IPS-18c (cell line): ENCODE results near the gene ATP1A2.

ENCODE experiments used
- H3K4me3 ChIP-seq: 2 replicates; pipeline ENCODE4 v1.7.0; 2013; ENCODE audit warnings: low read depth, mild to moderate bottlenecking, low read length, moderate library complexity; ENCODE audit not compliant: insufficient read depth
- H3K9me3 ChIP-seq: one replicate; pipeline ENCODE4 v1.6.1; 2013; ENCODE audit warnings: mild to moderate bottlenecking, low read length, moderate library complexity; ENCODE audit not compliant: control insufficient read depth, insufficient read depth

Gene ATP1A2

DNA sequence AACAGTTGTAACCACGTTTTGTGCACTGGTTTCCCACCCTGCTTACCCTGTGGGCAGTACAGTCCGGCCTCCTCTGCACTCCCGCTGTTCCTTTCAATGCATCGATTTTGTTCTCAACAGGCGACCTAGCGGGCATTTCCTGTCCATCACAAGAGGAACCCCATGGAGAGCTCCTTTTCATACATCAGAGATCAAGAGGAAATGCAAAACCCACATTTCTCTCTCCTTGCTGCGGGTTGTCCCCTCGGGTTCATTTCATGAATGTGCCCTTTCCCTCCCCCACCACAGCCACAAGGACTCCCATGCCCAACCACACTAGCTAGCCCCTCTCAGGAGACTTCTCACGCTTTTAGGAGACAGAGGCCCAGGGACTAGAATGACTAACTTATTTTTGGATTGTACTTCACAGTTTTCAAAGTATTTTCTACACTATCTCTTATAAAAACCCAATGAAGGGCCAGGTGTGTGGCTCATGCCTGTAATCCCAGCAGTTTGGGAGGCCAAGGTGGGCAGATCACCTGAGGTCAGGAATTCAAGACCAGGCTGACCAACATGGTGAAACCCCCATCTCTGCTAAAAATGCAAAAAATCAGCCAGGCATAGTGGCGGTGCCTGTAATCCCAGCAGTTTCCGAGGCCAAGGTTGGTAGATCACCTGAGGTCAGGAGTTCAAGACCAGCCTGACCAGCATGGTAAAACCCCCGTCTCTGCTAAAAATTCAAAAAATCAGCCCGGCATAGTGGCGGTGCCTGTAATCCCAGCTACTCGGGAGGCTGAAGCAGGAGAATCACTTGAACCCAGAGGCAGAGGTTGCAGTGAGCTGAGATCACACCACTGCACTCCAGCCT lies 54.2 kb downstream of the ATP1A2 start:
- Histone ChIP-seq H3K4me3 (no peak overlapping the region), H3K9me3 (no peaks in the 10 kb centered on the region)

DNA sequence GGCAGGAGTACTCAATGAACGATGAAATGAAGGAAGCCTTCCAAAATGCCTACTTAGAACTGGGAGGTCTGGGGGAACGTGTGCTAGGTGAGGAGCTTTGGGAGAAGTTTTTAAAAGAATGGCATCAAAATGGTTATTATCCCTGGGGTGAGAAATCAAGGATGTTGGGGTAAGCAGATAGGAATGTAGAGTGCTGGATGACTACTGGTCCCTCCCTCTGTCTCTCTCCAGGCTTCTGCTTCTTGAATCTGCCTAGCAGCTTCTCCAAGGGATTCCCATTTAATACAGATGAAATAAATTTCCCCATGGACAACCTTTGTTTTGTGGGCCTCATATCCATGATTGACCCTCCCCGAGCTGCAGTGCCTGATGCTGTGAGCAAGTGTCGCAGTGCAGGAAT lies 55.8 kb downstream of the ATP1A2 start:
- H3K9me3 ChIP-seq = no peaks in the 10 kb centered on the region

DNA sequence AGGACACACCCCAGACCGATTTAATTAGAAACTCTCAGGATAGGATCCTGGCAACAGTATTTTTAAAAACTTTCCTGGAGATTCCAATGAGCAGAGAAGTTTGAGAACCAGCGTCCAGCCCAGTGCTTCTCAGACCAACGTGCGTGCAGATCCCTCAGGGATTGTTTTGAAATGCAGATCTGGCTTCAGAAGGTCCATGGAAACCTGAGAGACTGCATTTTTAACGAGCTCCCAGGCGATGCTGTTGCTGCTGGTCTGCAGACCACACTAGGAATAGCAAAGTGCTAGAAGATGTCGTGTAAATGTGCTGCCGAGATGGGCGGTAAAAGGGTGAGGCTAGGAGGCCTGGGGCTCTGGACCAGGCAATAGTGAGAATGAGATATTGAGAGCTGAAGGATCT lies 56.4 kb downstream of the ATP1A2 start:
- no peak overlapping the region for H3K4me3 ChIP-seq
- H3K9me3 ChIP-seq = no peaks in the 10 kb centered on the region

More for the DNA sequence above, 55.8 kb downstream of the ATP1A2 start:
- H3K4me3 ChIP-seq = no peak overlapping the region

DNA sequence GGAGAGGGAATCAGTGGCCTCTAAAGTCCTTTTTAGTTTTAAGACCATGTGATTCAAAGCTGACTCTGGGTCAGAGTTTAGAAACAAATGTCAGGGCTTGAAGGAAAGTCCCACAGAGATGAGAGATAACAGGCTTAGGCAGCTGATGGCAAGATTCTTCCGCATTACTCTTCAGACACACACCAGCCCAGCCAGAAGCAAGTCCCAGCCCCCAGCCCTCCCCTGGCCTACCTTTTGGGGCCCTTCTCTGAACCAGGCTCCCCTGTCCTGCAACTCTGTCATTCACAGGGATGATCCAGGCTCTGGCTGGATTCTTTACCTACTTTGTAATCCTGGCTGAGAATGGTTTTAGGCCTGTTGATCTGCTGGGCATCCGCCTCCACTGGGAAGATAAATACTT lies 61.7 kb downstream of the ATP1A2 start:
- no peak overlapping the region for H3K4me3 ChIP-seq
- H3K9me3 ChIP-seq = peaks cover 3% of the 10 kb centered on the region

DNA sequence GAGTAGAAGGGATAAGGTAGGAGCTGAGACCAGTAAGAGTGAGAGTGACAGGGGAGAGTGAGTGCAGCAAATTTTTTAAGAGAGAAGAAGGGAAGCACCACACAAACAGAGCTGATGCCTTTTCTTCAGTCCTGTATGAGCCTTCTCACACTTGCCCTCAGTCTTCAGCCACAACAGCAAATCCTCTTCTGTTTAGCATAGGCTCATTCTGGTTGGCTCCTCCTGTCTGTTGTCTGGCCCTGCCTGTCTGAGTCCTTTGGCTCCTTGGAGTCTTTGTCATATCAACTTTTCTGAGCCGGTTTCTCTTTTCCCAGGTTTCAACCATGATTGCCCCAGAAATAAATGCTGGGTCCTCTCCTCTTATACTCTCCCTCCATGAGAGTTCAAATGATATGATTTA lies 62.1 kb downstream of the ATP1A2 start:
- H3K9me3 ChIP-seq = peaks cover 3% of the 10 kb centered on the region
- no peak overlapping the region for H3K4me3 ChIP-seq

DNA sequence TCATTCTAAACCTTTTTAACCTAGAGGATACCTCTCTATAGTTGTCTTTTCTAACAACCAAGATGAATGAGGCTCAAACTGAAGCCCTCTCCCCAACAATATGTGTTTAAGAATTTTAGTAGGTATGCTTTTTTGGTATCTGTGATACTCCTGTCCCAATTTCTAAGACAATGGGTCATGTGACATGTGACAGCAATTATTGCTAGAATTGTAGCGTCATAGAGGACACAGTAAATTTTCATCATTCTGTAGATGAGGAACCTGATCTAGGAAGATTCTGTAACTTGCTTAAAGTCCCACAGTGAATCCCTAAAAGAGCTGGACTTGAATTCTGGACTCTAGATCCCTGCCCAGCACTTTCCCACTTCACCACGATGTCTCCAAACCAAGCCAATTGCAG lies 63.2 kb downstream of the ATP1A2 start:
- Histone ChIP-seq H3K4me3 (no peak overlapping the region), H3K9me3 (peaks cover 3% of the 10 kb centered on the region)

DNA sequence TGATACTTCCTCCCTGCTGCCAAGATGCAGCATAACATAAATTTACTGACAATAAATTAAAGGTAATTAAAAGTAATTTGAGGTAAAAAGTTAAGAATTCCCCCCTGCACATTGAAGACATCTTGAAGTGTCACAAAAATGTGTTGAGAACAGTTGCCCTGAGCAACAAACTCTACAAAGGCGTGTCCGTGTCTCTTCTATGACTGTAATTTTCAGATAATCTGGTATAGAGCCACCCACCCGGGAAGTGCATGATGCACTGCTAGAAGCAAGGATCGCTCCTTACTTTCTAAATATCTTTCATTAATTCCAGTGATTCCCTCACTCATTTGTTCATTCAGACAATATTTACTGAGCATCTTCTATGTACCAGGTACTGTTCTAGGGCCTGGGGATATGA lies 63.8 kb downstream of the ATP1A2 start:
- Histone ChIP-seq H3K9me3 (peaks cover 3% of the 10 kb centered on the region), H3K4me3 (no peak overlapping the region)

DNA sequence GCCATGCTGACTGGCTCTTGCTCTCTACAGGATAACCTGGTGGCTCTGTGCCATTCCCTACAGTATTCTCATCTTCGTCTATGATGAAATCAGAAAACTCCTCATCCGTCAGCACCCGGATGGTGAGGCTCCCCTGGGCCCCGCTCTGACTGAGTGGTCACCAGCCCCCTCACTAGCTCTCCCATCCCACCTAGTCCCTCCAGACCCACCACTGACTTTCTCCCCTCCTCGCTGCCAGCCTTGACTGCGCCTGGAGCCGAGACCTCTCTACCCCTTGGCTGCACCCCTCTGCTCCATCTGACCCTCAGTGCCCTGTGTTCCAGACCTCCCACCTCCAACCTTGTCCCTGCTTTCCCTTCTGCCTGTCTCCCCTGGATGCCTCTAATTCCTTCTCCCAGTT lies 70.7 kb downstream of the ATP1A2 start:
- Histone ChIP-seq H3K9me3 (peaks cover 2% of the 10 kb centered on the region), H3K4me3 (no peak overlapping the region)

DNA sequence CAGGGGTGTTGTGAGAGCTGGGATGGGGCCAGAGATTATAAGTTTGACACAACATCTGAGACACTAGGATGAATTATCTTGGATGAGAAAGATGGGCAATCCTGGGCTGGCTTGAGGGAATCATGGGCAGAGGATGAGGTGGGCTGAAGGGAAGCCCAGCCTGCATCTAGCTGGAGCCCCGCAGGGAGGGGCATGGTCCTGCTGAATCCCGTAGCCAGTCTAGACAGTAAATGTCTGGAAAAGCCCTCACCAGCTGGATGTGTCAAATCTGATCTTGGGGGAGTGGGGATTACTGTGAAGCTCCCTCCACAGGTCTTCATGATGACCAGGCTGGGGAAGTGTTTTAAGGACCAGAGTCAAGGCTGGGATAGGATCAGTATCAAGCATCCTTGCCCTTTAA lies 71.2 kb downstream of the ATP1A2 start:
- Histone ChIP-seq H3K9me3 (peaks cover 2% of the 10 kb centered on the region), H3K4me3 (no peak overlapping the region)

DNA sequence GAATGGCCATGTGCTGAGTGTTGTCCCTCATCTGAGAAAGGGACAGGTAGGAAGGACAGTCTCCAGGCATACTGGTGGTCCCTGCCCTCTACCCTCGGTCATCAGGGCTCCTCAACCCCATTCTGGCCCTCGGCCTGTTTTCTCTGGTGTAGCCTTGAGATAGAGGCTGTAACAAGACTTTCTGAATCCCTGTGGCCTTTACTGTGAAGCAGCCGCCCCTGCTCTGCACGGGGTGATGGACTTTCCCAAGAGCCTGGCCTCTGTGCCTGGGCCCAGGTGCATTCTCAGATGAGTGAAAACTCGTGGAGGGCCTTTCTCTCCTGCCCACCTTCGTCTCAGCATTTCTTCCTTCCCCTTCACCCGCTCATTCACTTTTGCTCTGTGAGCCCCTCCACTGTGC lies 71.8 kb downstream of the ATP1A2 start:
- H3K4me3 ChIP-seq = no peak overlapping the region
- peaks cover 2% of the 10 kb centered on the region for H3K9me3 ChIP-seq

DNA sequence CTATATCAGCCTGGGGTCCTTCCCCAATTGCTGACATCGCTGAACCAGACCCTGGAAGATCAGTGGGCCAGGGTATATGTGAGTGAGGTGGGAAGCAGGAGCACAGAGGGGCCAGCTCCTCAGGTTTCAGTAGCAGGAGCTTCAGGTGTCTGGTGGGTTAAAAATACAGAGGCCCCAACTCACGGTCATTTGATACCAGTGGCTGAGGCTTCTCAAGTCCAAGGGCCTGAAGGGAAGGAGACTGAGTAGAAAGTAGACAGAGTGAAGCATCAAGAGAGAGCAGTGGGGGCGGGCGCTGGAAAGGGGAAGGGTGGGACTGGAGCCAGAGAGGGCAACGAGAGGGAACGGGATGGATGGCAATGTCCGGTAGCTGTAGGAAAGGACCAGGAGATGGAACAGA lies 72.8 kb downstream of the ATP1A2 start:
- Histone ChIP-seq H3K9me3 (peaks cover 2% of the 10 kb centered on the region), H3K4me3 (no peak overlapping the region)

DNA sequence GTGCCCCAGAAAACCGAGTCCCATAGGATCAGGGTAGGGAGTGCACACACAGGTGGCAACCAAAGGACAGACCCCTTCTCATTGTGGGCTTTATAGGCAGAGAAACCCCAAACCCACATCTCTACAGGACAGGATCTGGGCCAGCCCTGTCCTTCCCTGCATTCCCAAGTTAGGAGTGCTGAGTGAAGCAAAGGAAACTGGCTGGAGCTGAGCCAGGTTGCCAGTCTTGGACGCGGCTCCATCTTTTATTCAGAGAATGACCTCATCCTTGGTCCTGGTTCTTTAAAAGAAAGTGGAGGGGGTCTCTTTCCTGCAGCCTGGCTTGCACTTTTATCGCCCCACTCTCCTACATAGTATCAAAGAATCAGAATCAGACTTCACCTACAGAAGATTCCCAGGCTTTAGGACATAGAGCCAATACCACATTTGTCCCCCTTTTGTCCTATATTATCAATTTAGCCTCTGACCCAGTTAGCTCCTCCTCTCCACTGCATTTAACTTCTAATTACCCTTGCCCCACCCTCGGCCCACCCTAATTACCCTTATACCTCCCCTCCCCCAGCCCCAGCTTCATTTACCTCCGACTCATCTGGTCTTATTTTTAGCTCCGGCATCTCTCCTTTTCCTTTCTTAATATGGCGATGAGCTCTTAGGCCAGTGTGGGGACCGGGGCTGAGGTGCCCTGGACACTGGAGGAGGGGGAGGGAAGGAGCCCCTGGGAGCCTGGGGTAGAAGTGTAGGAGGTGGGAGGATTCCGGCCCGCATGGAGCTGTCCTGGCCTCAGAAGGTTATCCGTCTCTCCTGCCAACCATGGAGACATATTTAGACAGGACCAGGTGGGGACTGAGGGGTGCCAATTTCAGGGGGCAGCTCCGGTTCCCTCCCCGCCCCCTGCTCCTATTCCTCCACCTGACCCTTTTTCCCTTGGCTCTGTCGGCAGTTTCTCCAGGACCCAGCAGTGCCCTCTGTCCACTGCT lies 74.4 kb downstream of the ATP1A2 start, which contains the start of gene CASQ1:
TSS of gene CASQ1 (plus strand) at position 927 of the 977 bp plus-strand sequence. CDS start 177 bp downstream, outside the sequence.
- H3K9me3 ChIP-seq = peaks cover 2% of the 10 kb centered on the region
- H3K4me3 ChIP-seq = no peak within 1 kb of the TSS

DNA sequence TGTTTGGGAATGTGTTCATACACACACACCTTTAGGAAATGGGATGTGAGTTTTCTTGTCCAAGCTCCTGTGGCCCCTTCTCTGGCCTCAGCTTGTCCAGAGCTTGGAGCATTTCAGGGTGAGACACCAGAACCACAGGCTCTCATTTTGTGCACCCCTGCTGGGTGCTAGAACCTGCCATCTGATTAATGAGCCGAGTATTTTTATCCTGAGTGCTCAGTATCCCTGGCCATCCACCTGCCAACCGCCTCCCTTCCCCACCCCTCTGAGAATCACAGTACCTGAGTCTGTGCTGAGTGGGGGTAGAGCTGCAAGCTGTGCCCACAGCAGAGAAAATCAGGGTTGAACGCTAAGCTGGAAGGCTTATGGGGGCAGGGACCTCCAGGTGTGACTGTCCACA lies 76.2 kb downstream of the ATP1A2 start:
- H3K4me3 ChIP-seq = no peak overlapping the region
- H3K9me3 ChIP-seq = peaks cover 2% of the 10 kb centered on the region

DNA sequence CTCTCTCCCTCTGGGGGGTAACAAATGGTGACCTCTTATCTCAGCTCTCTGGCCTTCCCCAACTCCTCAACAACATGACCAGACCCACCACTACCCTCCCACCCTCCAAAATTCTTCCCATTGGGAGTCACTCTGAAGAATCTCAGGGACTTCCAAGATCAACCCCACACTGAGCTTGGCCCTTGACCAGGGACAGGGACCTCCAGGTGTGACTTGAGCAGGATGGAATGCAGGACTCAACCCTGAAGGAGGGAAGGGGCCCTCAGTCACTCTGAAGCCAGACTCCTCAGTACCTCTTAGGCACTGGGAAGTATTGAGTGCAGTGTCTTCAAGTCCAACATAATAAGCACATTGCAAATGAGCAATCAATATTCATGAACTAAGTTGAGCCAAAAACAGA lies 76.7 kb downstream of the ATP1A2 start:
- Histone ChIP-seq H3K9me3 (peaks cover 2% of the 10 kb centered on the region), H3K4me3 (no peak overlapping the region)
